Pulmonary artery endothelial cell (primary cell): ENCODE data around the gene USP11. TPM values are rescaled to one million over a fixed set of nuclear protein-coding genes. Genes with fewer than 3 reads are reported as not detected.
"Not testable (repeated sequence)": the region's sequence is repeated elsewhere in the genome, so short reads cannot be mapped to it uniquely, and the experiment has no call there.

Source experiments
- DNase-seq: peaks from one replicate; pipeline ENCODE4 v3.0.0-alpha.2; 2011; ENCODE audit warnings: low read depth, low spot score
- total RNA-seq: library from RNA; depleted of rRNA; stranded (reverse); fragments of >200 nt; gene quantifications from 2 replicates; pipeline ENCODE4 v1.2.3, GENCODE V29; 2014

The USP11 gene
- total RNA-seq, 1 donor from 2014 or later, result 21.2 TPM

GRCh38 chrX:47245156-47245555 is 12.3 kb downstream of the USP11 start:
- no peak for DNase-seq

GRCh38 chrX:47247206-47247998 is 14.6 kb downstream of the USP11 start:
- no peak for DNase-seq

GRCh38 chrX:47247999-47248320 is 15.2 kb downstream of the USP11 start:
- DNase-seq, result no peak

GRCh38 chrX:47248576-47248975 is 15.8 kb downstream of the USP11 start:
- no peak for DNase-seq

- DNase-seq, result no peak
Measured at GRCh38 chrX:47250017-47250347, 17.2 kb downstream of the USP11 start.

GRCh38 chrX:47257620-47258019 is 24.8 kb downstream of the USP11 start:
- not testable (repeated sequence) for DNase-seq

- no peak for DNase-seq
Measured at GRCh38 chrX:47264483-47265173, 31.8 kb downstream of the USP11 start.

GRCh38 chrX:47266643-47267042 is 33.8 kb downstream of the USP11 start:
- no peak for DNase-seq

GRCh38 chrX:47272013-47272408 is 39.2 kb downstream of the USP11 start:
- no peak for DNase-seq

- no peak for DNase-seq
Measured at GRCh38 chrX:47273011-47273730, 40.4 kb downstream of the USP11 start.

GRCh38 chrX:47278691-47279090 is 45.9 kb downstream of the USP11 start:
- no peak for DNase-seq

- DNase-seq, result no peak
Measured at GRCh38 chrX:47283015-47283771, 50.4 kb downstream of the USP11 start.

- DNase-seq, result not testable (repeated sequence)
Measured at GRCh38 chrX:47284616-47285015, 51.8 kb downstream of the USP11 start.

- no peak for DNase-seq
Measured at GRCh38 chrX:47285836-47286320, 53.1 kb downstream of the USP11 start.

GRCh38 chrX:47293106-47293505 is 60.3 kb downstream of the USP11 start:
- DNase-seq, result no peak

GRCh38 chrX:47296766-47297365 is 64.1 kb downstream of the USP11 start:
- no peak for DNase-seq

- DNase-seq, result no peak
Measured at GRCh38 chrX:47297874-47298273, 65.1 kb downstream of the USP11 start.
